Prostate gland (tissue), 2 donors: ENCODE data around the gene TESK2.

ENCODE experiments used
- POLR2A ChIP-seq: fragments of 450-650 bp; IDR thresholded peaks from one replicate; pipeline ENCODE4 v1.6.1; 2016; ENCODE audit warnings: antibody characterized with exemption, mild to moderate bottlenecking
- POLR2AphosphoS5 ChIP-seq: sonication (generic); formaldehyde crosslinking; IDR thresholded peaks from one replicate; pipeline ENCODE4 v1.6.1; 2017; ENCODE audit warnings: antibody characterized with exemption
- TF ChIP-seq, protein P1 (sequence below), 4 experiments: fragments of 200-600 bp in 2 of 4; fragments of 450-650 bp in 2 of 4; sonication (generic) in 2 of 4; IDR thresholded peaks; 1 replicate in 3 of 4; 2 replicates in 1 of 4; pipeline ENCODE4 v1.5.1; 2016 to 2019; ENCODE audit warnings: antibody characterized with exemption in 4 of 4, mild to moderate bottlenecking in 2 of 4, moderate library complexity in 2 of 4

DNA sequence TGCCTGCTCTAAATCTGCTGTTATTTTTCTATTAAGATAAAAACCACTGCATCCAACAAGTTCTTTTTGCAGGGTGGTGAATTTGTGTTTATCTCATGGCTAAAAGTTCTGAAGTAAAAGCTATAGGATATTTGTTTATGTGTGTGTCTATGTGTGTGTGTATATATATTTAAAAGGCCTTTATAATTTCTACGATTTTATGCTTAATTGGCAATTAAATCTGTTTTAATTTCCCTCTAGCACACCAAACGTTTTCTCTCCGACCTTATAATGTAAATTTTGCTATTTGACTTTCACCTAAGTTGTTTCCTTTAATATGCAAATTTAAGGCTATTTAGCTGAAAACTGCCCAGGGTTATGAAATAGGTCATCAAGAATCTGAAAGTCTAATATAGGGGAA, 184.1 kb downstream of the TESK2 start:
- no peak for TF ChIP-seq POLR2A
- TF ChIP-seq, protein P1, sequence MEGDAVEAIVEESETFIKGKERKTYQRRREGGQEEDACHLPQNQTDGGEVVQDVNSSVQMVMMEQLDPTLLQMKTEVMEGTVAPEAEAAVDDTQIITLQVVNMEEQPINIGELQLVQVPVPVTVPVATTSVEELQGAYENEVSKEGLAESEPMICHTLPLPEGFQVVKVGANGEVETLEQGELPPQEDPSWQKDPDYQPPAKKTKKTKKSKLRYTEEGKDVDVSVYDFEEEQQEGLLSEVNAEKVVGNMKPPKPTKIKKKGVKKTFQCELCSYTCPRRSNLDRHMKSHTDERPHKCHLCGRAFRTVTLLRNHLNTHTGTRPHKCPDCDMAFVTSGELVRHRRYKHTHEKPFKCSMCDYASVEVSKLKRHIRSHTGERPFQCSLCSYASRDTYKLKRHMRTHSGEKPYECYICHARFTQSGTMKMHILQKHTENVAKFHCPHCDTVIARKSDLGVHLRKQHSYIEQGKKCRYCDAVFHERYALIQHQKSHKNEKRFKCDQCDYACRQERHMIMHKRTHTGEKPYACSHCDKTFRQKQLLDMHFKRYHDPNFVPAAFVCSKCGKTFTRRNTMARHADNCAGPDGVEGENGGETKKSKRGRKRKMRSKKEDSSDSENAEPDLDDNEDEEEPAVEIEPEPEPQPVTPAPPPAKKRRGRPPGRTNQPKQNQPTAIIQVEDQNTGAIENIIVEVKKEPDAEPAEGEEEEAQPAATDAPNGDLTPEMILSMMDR (IDR thresholded peaks at IDR 0.05): no peak
- no peak for TF ChIP-seq POLR2AphosphoS5
